Brain microvascular endothelial cell (primary cell): ENCODE data around the gene IGFLR1.
"Not testable (repeated sequence)": the region's sequence is repeated elsewhere in the genome, so short reads cannot be mapped to it uniquely, and the experiment has no call there.

Experiments used
- DNase-seq: peaks from one replicate; pipeline ENCODE4 v3.0.0-alpha.2; 2020
- H3K27ac ChIP-seq: fragments of 250-450 bp; sonication (Bioruptor Pico); 2 replicates; pipeline ENCODE4 v1.5.1; 2020; ENCODE audit warnings: mild to moderate bottlenecking, moderate library complexity
- H3K27me3 ChIP-seq: fragments of 250-450 bp; sonication (Bioruptor Pico); replicated peaks from 2 replicates; pipeline ENCODE4 v1.5.1; 2020; ENCODE audit warnings: mild to moderate bottlenecking
- H3K36me3 ChIP-seq: fragments of 250-450 bp; sonication (Bioruptor Pico); replicated peaks from 2 replicates; pipeline ENCODE4 v1.5.1; 2020; ENCODE audit warnings: mild to moderate bottlenecking
- H3K4me3 ChIP-seq: 2 replicates; pipeline ENCODE4 v1.5.1; 2011; ENCODE audit warnings: low read depth, mild to moderate bottlenecking, control low read depth, low read length, moderate library complexity
- CTCF ChIP-seq: IDR thresholded peaks from 2 replicates; pipeline ENCODE4 v1.5.1; 2011; ENCODE audit warnings: low read depth, mild to moderate bottlenecking, moderate library complexity, low read length, control low read depth, inconsistent platforms; ENCODE audit errors: missing control alignments
- in situ Hi-C: cut with HindIII; loops from 2 replicates; pipeline ENCODE4 v1.10.0; 2017; ENCODE audit warnings: low sequenced_read_pairs, low pct_ligation_motif_present

Gene IGFLR1

GRCh38 chr19:35775298-35776101 is 33.2 kb upstream of the IGFLR1 start, which contains the start of gene ARHGAP33:
Gene ARHGAP33 (plus strand): TSS chr19:35775564. CDS start chr19:35775659, 95 bp downstream.
- Histone ChIP-seq H3K27me3 (no peaks in the 10 kb centered on the region), H3K27ac (no peak within 1 kb of the TSS), H3K36me3 (no peaks in the 10 kb centered on the region), H3K4me3 (peak within 1 kb of the TSS; percentile 68)
- in situ Hi-C loops: no loop called here
- DNase-seq: peak; percentile 97
- no peak for TF ChIP-seq CTCF

- H3K36me3 ChIP-seq: no peaks in the 10 kb centered on the region
- TF ChIP-seq CTCF: no peak
- no peaks in the 10 kb centered on the region for H3K27me3 ChIP-seq
- no peak overlapping the region for H3K27ac ChIP-seq
- DNase-seq: no peak
- H3K4me3 ChIP-seq: peak overlapping the region; percentile 29
- in situ Hi-C loops: no loop called here
Measured at GRCh38 chr19:35775046-35775297, 32.7 kb upstream of the IGFLR1 start.

GRCh38 chr19:35774274-35775045 is 32.2 kb upstream of the IGFLR1 start:
- no peak for DNase-seq
- Histone ChIP-seq H3K27me3 (no peaks in the 10 kb centered on the region), H3K27ac (no peak overlapping the region), H3K4me3 (peak overlapping the region; percentile 29), H3K36me3 (no peaks in the 10 kb centered on the region)
- TF ChIP-seq CTCF: no peak
- in situ Hi-C loops: no loop called here

- in situ Hi-C loops: no loop called here
Measured at GRCh38 chr19:35773020-35773806, 31.0 kb upstream of the IGFLR1 start.

GRCh38 chr19:35772362-35772761 is 30.1 kb upstream of the IGFLR1 start:
- H3K27me3 ChIP-seq, DNase-seq, in situ Hi-C loops, H3K27ac ChIP-seq, H3K36me3 ChIP-seq, H3K4me3 ChIP-seq: not testable (repeated sequence)

More at GRCh38 chr19:35773020-35773806, 31.0 kb upstream of the IGFLR1 start:
- no peak overlapping the region for H3K27ac ChIP-seq
- H3K36me3 ChIP-seq: peaks cover 4% of the 10 kb centered on the region
- H3K27me3 ChIP-seq: no peaks in the 10 kb centered on the region
- DNase-seq: no peak
- no peak for TF ChIP-seq CTCF
- H3K4me3 ChIP-seq: no peak overlapping the region

- H3K36me3 ChIP-seq: peaks cover 18% of the 10 kb centered on the region
- H3K4me3 ChIP-seq: no peak overlapping the region
- TF ChIP-seq CTCF: no peak
- in situ Hi-C loops: no loop called here
- no peak overlapping the region for H3K27ac ChIP-seq
- no peaks in the 10 kb centered on the region for H3K27me3 ChIP-seq
- DNase-seq: no peak
Measured at GRCh38 chr19:35768082-35768421, 25.8 kb upstream of the IGFLR1 start.
